Liver (tissue), 3 donors: Measurements from ENCODE around the gene SPATA31C1.

Experiments
- EGR1 ChIP-seq, 2 donors: IDR thresholded peaks; 2 replicates each; pipeline ENCODE4 v1.6.1; 2016 to 2018; ENCODE audit warnings: antibody characterized with exemption in 2 of 2, low read depth in 2 of 2
- FOXA1 ChIP-seq: IDR thresholded peaks from 2 replicates; pipeline ENCODE4 v1.6.1; 2016; ENCODE audit warnings: antibody characterized with exemption
- GABPA ChIP-seq, 2 donors: IDR thresholded peaks in 1 of 2; conservative IDR thresholded peaks in 1 of 2; 2 replicates each; pipeline ENCODE4 v1.6.1; 2016; ENCODE audit warnings: antibody characterized with exemption in 2 of 2, mild to moderate bottlenecking in 1 of 2, moderate library complexity in 1 of 2
- JUND ChIP-seq, 2 donors: IDR thresholded peaks; 2 replicates each; pipeline ENCODE4 v1.6.1; 2016; ENCODE audit warnings: antibody characterized with exemption in 2 of 2
- RAD21 ChIP-seq, 2 donors: IDR thresholded peaks; 2 replicates each; pipeline ENCODE4 v1.6.1; 2016; ENCODE audit warnings: antibody characterized with exemption in 2 of 2, mild to moderate bottlenecking in 2 of 2
- RXRA ChIP-seq, 2 donors: IDR thresholded peaks; 2 replicates each; pipeline ENCODE4 v1.6.1; 2017 to 2018; ENCODE audit warnings: antibody characterized with exemption in 2 of 2, mild to moderate bottlenecking in 1 of 2
- SP1 ChIP-seq: IDR thresholded peaks from 2 replicates; pipeline ENCODE4 v1.6.1; 2018; ENCODE audit warnings: antibody characterized with exemption, mild to moderate bottlenecking
- TAF1 ChIP-seq: conservative IDR thresholded peaks from 2 replicates; pipeline ENCODE4 v1.6.1; 2016; ENCODE audit warnings: antibody characterized with exemption, mild to moderate bottlenecking
- YY1 ChIP-seq: IDR thresholded peaks from 2 replicates; pipeline ENCODE4 v1.6.1; 2016; ENCODE audit warnings: antibody characterized with exemption, mild to moderate bottlenecking
- TF ChIP-seq, protein P1 (sequence below): fragments of 150-350 bp; IDR thresholded peaks from 2 replicates; pipeline ENCODE4 v1.5.1; 2017; ENCODE audit warnings: improper control_type of control experiment, low read depth, low read length; ENCODE audit not compliant: missing input control
- TF ChIP-seq, protein P2 (sequence below): IDR thresholded peaks from 2 replicates; pipeline ENCODE4 v1.6.1; 2016; ENCODE audit warnings: antibody characterized with exemption, mild to moderate bottlenecking
- TF ChIP-seq, protein P3 (sequence below): IDR thresholded peaks from 2 replicates; pipeline ENCODE4 v1.6.1; 2016; ENCODE audit warnings: antibody characterized with exemption
- TF ChIP-seq, protein P4 (sequence below): IDR thresholded peaks from 2 replicates; pipeline ENCODE4 v1.6.1; 2016; ENCODE audit warnings: antibody characterized with exemption
- TF ChIP-seq, protein P5 (sequence below): IDR thresholded peaks from 2 replicates; pipeline ENCODE4 v1.6.1; 2016; ENCODE audit warnings: antibody characterized with exemption
- donor health status: healthy.
- donor health status: healthy.

DNA sequence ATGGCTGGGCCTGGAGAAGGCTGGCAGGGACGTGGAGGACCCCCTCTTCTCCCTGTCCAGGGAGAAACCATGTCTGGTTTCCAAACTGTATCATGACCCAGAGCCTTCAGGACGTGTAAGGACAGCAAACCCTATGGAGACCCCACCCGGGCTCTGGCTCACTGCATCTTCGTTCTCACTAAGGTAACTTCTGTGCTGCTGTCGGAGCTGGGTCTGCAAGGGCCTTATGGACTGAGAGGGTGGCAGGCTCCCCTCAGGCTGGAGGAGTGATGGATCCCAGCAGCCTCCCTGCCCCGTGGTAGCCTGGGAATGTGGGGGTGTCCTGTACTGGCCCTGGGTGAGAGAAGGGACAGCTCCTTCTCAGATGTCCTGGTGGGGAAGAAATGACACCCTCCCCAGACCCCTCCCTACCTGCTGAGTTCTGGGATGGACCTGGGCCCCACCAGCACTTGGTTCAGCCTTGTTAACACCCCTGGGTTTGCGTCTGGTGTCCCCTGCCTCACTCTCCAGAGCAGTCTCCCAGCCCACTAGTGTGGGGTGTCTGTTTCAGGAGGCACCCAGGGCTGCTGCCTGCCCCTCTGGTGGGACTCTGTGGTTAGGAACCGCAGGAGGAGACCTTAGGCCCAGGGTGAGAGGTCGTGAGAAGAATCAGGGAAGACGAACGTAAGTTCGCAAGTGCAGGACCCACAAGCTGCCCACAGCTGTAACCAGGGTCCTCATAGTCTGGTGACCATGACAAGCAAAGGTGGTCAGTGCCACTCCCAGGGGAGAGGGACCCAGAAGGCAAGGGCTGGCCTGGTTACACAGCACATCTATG lies 28.5 kb upstream of the SPATA31C1 start:
- TF ChIP-seq, protein P1, sequence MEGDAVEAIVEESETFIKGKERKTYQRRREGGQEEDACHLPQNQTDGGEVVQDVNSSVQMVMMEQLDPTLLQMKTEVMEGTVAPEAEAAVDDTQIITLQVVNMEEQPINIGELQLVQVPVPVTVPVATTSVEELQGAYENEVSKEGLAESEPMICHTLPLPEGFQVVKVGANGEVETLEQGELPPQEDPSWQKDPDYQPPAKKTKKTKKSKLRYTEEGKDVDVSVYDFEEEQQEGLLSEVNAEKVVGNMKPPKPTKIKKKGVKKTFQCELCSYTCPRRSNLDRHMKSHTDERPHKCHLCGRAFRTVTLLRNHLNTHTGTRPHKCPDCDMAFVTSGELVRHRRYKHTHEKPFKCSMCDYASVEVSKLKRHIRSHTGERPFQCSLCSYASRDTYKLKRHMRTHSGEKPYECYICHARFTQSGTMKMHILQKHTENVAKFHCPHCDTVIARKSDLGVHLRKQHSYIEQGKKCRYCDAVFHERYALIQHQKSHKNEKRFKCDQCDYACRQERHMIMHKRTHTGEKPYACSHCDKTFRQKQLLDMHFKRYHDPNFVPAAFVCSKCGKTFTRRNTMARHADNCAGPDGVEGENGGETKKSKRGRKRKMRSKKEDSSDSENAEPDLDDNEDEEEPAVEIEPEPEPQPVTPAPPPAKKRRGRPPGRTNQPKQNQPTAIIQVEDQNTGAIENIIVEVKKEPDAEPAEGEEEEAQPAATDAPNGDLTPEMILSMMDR, result no peak
- TF ChIP-seq, protein P2, sequence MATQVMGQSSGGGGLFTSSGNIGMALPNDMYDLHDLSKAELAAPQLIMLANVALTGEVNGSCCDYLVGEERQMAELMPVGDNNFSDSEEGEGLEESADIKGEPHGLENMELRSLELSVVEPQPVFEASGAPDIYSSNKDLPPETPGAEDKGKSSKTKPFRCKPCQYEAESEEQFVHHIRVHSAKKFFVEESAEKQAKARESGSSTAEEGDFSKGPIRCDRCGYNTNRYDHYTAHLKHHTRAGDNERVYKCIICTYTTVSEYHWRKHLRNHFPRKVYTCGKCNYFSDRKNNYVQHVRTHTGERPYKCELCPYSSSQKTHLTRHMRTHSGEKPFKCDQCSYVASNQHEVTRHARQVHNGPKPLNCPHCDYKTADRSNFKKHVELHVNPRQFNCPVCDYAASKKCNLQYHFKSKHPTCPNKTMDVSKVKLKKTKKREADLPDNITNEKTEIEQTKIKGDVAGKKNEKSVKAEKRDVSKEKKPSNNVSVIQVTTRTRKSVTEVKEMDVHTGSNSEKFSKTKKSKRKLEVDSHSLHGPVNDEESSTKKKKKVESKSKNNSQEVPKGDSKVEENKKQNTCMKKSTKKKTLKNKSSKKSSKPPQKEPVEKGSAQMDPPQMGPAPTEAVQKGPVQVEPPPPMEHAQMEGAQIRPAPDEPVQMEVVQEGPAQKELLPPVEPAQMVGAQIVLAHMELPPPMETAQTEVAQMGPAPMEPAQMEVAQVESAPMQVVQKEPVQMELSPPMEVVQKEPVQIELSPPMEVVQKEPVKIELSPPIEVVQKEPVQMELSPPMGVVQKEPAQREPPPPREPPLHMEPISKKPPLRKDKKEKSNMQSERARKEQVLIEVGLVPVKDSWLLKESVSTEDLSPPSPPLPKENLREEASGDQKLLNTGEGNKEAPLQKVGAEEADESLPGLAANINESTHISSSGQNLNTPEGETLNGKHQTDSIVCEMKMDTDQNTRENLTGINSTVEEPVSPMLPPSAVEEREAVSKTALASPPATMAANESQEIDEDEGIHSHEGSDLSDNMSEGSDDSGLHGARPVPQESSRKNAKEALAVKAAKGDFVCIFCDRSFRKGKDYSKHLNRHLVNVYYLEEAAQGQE, result no peak
- no peak for TF ChIP-seq TAF1
- no peak for TF ChIP-seq YY1
- TF ChIP-seq GABPA (IDR thresholded peaks at IDR 0.05 in 1 of 2, conservative IDR thresholded peaks at IDR 0.05 in 1 of 2), result no peak
- no peak for TF ChIP-seq FOXA1
- TF ChIP-seq RAD21 (IDR thresholded peaks at IDR 0.05), result no peak
- TF ChIP-seq, protein P3, sequence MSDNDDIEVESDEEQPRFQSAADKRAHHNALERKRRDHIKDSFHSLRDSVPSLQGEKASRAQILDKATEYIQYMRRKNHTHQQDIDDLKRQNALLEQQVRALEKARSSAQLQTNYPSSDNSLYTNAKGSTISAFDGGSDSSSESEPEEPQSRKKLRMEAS, result no peak
- TF ChIP-seq, protein P4, sequence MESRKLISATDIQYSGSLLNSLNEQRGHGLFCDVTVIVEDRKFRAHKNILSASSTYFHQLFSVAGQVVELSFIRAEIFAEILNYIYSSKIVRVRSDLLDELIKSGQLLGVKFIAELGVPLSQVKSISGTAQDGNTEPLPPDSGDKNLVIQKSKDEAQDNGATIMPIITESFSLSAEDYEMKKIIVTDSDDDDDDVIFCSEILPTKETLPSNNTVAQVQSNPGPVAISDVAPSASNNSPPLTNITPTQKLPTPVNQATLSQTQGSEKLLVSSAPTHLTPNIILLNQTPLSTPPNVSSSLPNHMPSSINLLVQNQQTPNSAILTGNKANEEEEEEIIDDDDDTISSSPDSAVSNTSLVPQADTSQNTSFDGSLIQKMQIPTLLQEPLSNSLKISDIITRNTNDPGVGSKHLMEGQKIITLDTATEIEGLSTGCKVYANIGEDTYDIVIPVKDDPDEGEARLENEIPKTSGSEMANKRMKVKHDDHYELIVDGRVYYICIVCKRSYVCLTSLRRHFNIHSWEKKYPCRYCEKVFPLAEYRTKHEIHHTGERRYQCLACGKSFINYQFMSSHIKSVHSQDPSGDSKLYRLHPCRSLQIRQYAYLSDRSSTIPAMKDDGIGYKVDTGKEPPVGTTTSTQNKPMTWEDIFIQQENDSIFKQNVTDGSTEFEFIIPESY, result no peak
- no peak for TF ChIP-seq SP1
- no peak for TF ChIP-seq JUND (IDR thresholded peaks at IDR 0.05)
- TF ChIP-seq, protein P5, sequence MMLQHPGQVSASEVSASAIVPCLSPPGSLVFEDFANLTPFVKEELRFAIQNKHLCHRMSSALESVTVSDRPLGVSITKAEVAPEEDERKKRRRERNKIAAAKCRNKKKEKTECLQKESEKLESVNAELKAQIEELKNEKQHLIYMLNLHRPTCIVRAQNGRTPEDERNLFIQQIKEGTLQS, result no peak
- TF ChIP-seq EGR1 (IDR thresholded peaks at IDR 0.05; ENCODE audit: low read depth in 2 of 2), result no peak
- TF ChIP-seq RXRA (IDR thresholded peaks at IDR 0.05), result no peak
